Measurements from ENCODE around the gene ADGRG7.

DNA sequence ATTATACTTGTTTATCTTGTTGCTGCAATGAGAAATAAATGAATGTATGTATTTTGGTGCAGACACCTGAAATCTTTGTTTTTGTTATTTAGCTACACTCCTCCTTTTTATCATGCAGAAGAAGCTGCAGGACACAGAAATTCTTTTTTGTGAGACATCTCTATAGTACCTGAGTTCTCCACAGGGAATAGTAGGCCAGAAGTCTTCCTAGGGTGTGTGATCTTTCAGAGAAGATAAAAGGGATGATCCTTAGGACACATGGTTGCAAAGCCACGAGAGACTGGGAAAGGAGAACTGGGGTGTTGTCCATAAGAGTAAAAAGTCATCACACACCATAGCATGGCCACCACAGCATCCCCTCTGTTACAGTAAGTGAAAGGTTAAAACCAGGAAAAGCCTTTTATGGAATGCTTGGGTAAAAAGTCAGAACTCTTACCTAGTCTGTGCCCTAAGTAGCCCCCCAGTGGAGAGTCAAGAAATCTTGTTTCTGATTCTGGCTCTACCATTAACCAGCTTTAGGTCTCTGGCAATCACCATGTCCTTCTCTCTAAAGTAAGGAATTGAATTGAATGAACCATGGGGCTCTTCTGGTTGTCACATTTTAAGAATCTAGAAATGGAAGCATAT, 31.9 kb upstream of the ADGRG7 start:
- TF ChIP-seq CTCF (IDR thresholded peaks at IDR 0.05) (no peak), POLR2A (IDR thresholded peaks at IDR 0.05) (no peak)

Measured in breast epithelium (tissue), 3 donors.